PFSK-1 (cell line): ENCODE measurements around the gene CNGA3.

Experiments used
- FOXP2 ChIP-seq: optimal IDR thresholded peaks from 2 replicates; pipeline ENCODE3; 2011; ENCODE audit warnings: borderline replicate concordance, control low read depth, inconsistent platforms; ENCODE audit not compliant: insufficient read depth; ENCODE audit errors: extremely low read length, extremely low read depth
- POLR2AphosphoS5 ChIP-seq: IDR thresholded peaks from 2 replicates; pipeline ENCODE4 v1.6.1; 2012; ENCODE audit warnings: low read depth, mild to moderate bottlenecking, control low read depth, low read length, moderate library complexity
- REST ChIP-seq, 2 experiments: IDR thresholded peaks; 2 replicates each; pipeline versions ENCODE4 v1.6.1 to v1.8.0; 2011 to 2012; ENCODE audit warnings: low read depth in 2 of 2, low read length in 2 of 2, control low read depth in 1 of 2, inconsistent platforms in 1 of 2, mild to moderate bottlenecking in 1 of 2, moderate library complexity in 1 of 2; ENCODE audit not compliant: insufficient read depth in 1 of 2
- SIN3A ChIP-seq: IDR thresholded peaks from 2 replicates; pipeline ENCODE4 v1.6.1; 2012; ENCODE audit warnings: mild to moderate bottlenecking, low read length, moderate library complexity, borderline replicate concordance; ENCODE audit not compliant: insufficient read depth
- TAF1 ChIP-seq: IDR thresholded peaks from 2 replicates; pipeline ENCODE4 v1.6.1; 2012; ENCODE audit warnings: low read length, control low read depth, borderline replicate concordance; ENCODE audit not compliant: insufficient read depth

Gene CNGA3

DNA sequence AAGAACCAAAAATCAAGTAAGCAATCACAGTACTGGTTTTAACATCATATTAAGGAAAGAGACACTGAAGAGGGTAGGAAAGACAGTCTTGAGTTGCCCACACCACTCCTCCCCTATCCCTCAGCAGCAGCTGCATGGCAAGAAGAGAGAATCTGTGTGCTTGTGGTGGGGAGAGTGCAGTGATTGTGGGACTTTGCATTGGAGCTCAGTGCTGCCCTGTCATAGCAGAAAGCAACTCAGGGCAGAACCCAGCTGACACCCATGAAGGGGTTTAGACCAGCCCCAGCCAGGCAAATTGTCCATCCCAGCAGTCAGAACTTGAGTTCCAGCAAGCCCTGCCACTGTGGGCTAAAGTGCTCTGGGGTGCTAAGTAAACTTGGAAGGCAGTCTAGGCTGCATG lies 57.6 kb downstream of the CNGA3 start:
- no peak for TF ChIP-seq SIN3A
- TF ChIP-seq REST (IDR thresholded peaks at IDR 0.05; ENCODE audit: insufficient read depth in 1 of 2, low read depth in 2 of 2, low read length in 2 of 2): no peak
- TF ChIP-seq TAF1: no peak
- TF ChIP-seq POLR2AphosphoS5: no peak
- no peak for TF ChIP-seq FOXP2

DNA sequence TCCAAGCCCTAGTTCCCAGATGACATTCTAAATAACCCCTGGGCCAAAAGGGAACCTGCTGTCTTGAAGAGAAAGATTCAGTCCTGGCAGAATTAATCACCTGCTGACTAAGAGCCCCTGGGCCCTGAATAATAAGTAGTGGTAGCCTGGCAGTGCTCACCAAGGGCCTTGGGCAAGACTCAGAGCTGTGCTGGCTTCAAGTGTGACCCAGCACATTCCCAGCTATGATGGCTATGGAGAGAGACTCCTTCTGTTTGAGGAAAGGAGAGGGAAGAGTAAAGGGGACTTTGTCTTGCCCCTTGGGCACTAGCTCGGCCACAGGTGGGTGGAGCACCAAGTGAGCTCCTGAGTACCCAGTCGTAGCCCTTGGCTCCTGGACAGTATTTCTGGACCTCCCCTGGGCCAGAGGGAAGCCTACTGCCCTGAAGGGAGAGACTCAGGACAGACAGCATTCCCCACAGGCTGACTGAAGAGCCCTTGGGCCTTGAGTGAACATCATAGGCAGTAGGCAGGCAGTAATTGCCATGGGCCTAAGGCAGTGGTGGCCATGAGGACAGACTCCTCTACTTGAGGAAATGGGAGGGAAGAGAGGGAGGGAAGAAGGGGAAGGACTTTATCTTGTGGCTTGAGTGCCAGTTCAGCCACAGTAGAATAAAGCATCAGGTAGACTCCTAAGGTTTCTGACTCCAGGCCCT lies 58.4 kb downstream of the CNGA3 start:
- TF ChIP-seq POLR2AphosphoS5: no peak
- TF ChIP-seq FOXP2: no peak
- no peak for TF ChIP-seq REST (IDR thresholded peaks at IDR 0.05; ENCODE audit: insufficient read depth in 1 of 2, low read depth in 2 of 2, low read length in 2 of 2)
- TF ChIP-seq TAF1: no peak
- TF ChIP-seq SIN3A: no peak

- TF ChIP-seq TAF1: no peak
- TF ChIP-seq SIN3A: no peak
These were observed 59.0 kb downstream of the CNGA3 start for GRCh38 chr2:98405301-98405700.

DNA sequence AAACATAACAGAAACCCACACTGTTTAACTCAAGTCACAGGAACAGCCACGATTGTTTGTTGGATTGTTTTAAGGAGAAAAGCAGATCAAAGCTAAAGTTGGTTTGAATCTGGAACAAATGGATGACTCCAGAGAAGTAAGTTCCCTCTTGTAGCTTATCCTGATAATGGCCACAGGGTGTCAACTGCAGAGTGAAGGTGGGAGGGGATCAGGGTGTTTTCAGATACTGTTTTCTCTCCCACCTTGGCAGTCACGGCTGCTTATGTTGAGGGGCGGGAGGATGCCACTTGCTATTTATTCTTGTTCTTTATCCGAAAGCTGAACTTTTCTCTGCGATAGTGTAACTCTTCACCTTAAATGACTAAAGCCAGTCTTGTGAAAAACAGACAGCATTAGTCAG lies 61.9 kb downstream of the CNGA3 start:
- TF ChIP-seq TAF1 (no peak), FOXP2 (no peak), POLR2AphosphoS5 (no peak), SIN3A (no peak), REST (IDR thresholded peaks at IDR 0.05; ENCODE audit: insufficient read depth in 1 of 2, low read depth in 2 of 2, low read length in 2 of 2) (no peak)

DNA sequence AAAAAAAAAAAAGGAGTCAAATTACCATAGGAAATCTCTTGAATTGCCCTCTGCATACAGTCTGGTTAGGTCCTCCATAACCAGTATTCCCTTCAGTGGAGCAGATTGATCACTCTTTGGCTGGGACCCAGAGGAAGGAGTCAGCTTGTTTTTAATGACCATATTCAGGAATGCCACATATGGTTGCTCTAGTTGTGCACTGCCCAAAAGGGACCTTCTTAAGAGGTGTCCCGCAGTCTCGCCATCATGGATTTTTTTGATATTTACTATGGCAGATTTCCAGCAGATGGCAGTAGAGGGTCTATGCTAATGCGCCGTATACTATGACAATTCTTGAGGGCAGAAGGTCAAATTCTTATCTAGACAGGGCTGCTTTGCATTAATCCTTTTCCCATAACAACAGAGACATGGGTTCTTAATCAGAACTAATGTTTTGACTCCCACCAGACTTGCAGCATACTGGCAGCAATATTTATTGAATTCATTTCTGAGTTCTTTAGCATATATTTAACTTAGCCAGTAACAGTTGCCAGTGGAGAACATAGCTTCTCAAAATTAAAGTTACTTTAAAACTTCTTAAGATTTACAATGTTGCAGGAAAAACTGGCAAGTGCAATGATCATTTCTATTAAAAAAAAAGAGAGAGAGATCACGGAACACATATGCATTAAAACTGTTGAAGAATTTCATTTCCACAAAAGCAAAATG lies 66.6 kb downstream of the CNGA3 start:
- no peak for TF ChIP-seq POLR2AphosphoS5
- no peak for TF ChIP-seq SIN3A
- TF ChIP-seq REST (IDR thresholded peaks at IDR 0.05; ENCODE audit: insufficient read depth in 1 of 2, low read depth in 2 of 2, low read length in 2 of 2): no peak
- no peak for TF ChIP-seq FOXP2
- TF ChIP-seq TAF1: no peak
